Endodermal cell (in vitro differentiated cells): ENCODE data around the gene CENPP. TPM values are rescaled to one million over a fixed set of nuclear protein-coding genes. Genes with fewer than 3 reads are reported as not detected.

Source experiments
- DNase-seq: peaks from one replicate; pipeline ENCODE4 v3.0.0-alpha.2; 2017
- H3K27ac ChIP-seq: 2 replicates; pipeline ENCODE4 v1.5.1; 2013; ENCODE audit warnings: mild to moderate bottlenecking, low read depth, low read length, moderate library complexity
- H3K27me3 ChIP-seq: 2 replicates; pipeline ENCODE4 v1.6.1; 2013; ENCODE audit warnings: mild to moderate bottlenecking, low read length, moderate library complexity; ENCODE audit not compliant: insufficient read depth, control insufficient read depth, poor library complexity, severe bottlenecking
- H3K36me3 ChIP-seq: 2 replicates; pipeline ENCODE4 v1.7.0; 2013; ENCODE audit warnings: mild to moderate bottlenecking, low read length, moderate library complexity; ENCODE audit not compliant: control insufficient read depth, insufficient read depth
- H3K4me1 ChIP-seq: one replicate; pipeline ENCODE4 v1.7.0; 2013; ENCODE audit warnings: low read length; ENCODE audit not compliant: control insufficient read depth, insufficient read depth
- H3K4me3 ChIP-seq: 2 replicates; pipeline ENCODE4 v1.5.1; 2013; ENCODE audit warnings: mild to moderate bottlenecking, low read length, moderate library complexity
- H3K9ac ChIP-seq: 2 replicates; pipeline ENCODE4 v1.6.1; 2013; ENCODE audit warnings: mild to moderate bottlenecking, low read length, moderate library complexity; ENCODE audit not compliant: poor library complexity, severe bottlenecking; ENCODE audit errors: extremely low read depth
- H3K9me3 ChIP-seq: 2 replicates; pipeline ENCODE4 v1.6.1; 2013; ENCODE audit warnings: mild to moderate bottlenecking, low read length, moderate library complexity; ENCODE audit not compliant: control insufficient read depth
- H3K27ac Mint-ChIP-seq: 2 replicates; pipeline ENCODE4 v1.8.0; 2020; ENCODE audit warnings: mixed read lengths
- H3K27me3 Mint-ChIP-seq: 2 replicates; pipeline ENCODE4 v1.8.0; 2021; ENCODE audit warnings: mild to moderate bottlenecking, mixed read lengths; ENCODE audit not compliant: insufficient read depth
- H3K36me3 Mint-ChIP-seq: 2 replicates; pipeline ENCODE4 v1.8.0; 2020; ENCODE audit warnings: low read depth, mixed read lengths
- H3K4me1 Mint-ChIP-seq: 2 replicates; pipeline ENCODE4 v1.8.0; 2020; ENCODE audit warnings: mixed read lengths
- H3K4me3 Mint-ChIP-seq: 2 replicates; pipeline ENCODE4 v1.8.0; 2020; ENCODE audit warnings: mild to moderate bottlenecking, moderate library complexity, mixed read lengths
- H3K9me3 Mint-ChIP-seq: 2 replicates; pipeline ENCODE4 v1.8.0; 2020; ENCODE audit warnings: mild to moderate bottlenecking, mixed read lengths
- WGBS, 2 experiments: methylation state at CpG; one replicate each; pipeline versions ENCODE4 v1.1.5 to v1.1.7; 2013; ENCODE audit warnings: missing lambda C conversion rate in 2 of 2, mixed read lengths in 1 of 2; ENCODE audit not compliant: insufficient coverage in 1 of 2, insufficient read length in 1 of 2; 5-methylcytosine and 5-hydroxymethylcytosine counted together
- total RNA-seq, 2 donors: library from RNA; stranded (reverse); fragmentation: NEBNext Ultra II Directional in 1 of 2; extraction: Animal tissue kit (Norgen Biotek cat#: 25700) in 1 of 2; gene quantifications; 2 replicates in 1 of 2; 3 replicates in 1 of 2; pipeline ENCODE4 v1.2.1, GENCODE V29; 2021
- TF ChIP-seq, protein P1 (sequence below): fragments of 200-600 bp; sonication (generic); conservative IDR thresholded peaks from 2 replicates; pipeline ENCODE4 v1.5.0; 2021; ENCODE audit warnings: antibody characterized with exemption, mild to moderate bottlenecking

The CENPP gene
- total RNA-seq, 2 donors from 2014 or later, result 8.2 to 9.2 TPM

DNA sequence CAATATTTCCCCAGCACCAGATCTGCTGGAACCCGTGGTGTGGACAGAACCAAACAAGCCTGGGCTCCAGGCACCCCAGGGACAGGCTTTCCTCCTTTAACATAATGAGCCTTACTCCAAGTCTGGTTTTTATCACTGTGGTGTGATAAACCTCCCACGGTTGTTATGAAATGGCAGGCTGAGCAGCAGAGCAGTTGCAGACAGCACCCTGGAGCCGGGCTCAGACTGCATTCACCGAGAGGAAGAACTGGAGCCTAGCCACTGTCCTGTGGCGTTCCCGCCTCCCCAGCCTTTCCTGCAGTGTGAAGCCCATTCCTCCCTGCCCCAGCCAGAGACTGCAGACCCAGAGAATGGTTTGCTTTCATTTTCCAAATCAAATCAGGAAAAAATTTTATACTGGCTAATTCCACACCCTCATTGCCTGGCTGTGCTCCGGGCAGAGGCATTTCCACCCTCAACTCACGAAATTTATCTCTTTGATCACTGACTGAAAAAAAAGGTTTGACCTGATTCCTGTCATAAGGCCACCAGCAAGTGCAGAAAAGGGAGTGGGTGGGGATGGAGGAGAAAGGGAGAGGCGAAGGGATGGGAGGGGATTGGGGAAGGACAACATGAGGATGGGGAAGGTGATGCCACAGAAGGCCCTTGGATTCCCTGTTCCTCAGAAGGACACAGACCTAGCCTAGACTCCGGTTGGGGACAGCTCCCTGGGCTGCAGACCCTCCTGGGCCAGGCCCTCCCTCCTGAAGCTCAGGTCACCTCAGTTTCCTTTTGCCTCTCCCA is 325.3 kb downstream of the CENPP start:
- no peak overlapping the region for H3K4me3 ChIP-seq
- Mint-ChIP-seq H3K27ac (peak overlapping the region; percentile 13), H3K36me3 (peaks cover 46% of the 10 kb centered on the region), H3K9me3 (no peaks in the 10 kb centered on the region), H3K4me3 (no peak overlapping the region), H3K4me1 (no peaks in the 10 kb centered on the region), H3K27me3 (no peaks in the 10 kb centered on the region)
- WGBS, 2 experiments, result 88 to 93% methylated on average over 7 to 10 of the region's 10 CpGs
- no peak overlapping the region for H3K9ac ChIP-seq
- peaks cover 32% of the 10 kb centered on the region for H3K36me3 ChIP-seq
- TF ChIP-seq, protein P1, sequence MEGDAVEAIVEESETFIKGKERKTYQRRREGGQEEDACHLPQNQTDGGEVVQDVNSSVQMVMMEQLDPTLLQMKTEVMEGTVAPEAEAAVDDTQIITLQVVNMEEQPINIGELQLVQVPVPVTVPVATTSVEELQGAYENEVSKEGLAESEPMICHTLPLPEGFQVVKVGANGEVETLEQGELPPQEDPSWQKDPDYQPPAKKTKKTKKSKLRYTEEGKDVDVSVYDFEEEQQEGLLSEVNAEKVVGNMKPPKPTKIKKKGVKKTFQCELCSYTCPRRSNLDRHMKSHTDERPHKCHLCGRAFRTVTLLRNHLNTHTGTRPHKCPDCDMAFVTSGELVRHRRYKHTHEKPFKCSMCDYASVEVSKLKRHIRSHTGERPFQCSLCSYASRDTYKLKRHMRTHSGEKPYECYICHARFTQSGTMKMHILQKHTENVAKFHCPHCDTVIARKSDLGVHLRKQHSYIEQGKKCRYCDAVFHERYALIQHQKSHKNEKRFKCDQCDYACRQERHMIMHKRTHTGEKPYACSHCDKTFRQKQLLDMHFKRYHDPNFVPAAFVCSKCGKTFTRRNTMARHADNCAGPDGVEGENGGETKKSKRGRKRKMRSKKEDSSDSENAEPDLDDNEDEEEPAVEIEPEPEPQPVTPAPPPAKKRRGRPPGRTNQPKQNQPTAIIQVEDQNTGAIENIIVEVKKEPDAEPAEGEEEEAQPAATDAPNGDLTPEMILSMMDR, result no peak
- H3K4me1 ChIP-seq, result no peaks in the 10 kb centered on the region
- no peaks in the 10 kb centered on the region for H3K9me3 ChIP-seq
- DNase-seq, result peak; percentile 24
- no peaks in the 10 kb centered on the region for H3K27me3 ChIP-seq
- no peak overlapping the region for H3K27ac ChIP-seq

DNA sequence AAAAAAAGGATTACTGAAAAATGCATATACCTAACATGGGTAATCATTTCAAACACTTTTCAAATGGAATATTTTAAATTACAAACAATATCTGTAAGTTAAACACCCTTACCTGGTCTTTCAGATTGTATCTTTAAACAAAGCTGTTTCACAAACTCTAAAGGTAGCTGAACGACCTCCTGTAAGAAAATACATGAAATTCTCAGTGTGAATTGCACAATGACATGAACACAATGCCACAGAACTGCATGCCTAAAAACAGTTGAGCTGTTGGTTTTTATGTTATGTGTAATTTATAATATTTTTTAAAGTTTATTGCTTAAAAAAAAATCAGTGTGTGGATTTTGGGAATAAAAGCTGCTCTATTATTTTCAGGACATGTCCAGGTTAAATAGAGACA is 326.7 kb downstream of the CENPP start:
- Histone ChIP-seq H3K27me3 (no peaks in the 10 kb centered on the region), H3K9me3 (no peaks in the 10 kb centered on the region), H3K4me3 (no peak overlapping the region), H3K9ac (no peak overlapping the region), H3K27ac (no peak overlapping the region), H3K4me1 (no peaks in the 10 kb centered on the region), H3K36me3 (peaks cover 21% of the 10 kb centered on the region)
- Mint-ChIP-seq H3K9me3 (no peaks in the 10 kb centered on the region), H3K27ac (no peak overlapping the region), H3K36me3 (peaks cover 39% of the 10 kb centered on the region), H3K4me1 (no peaks in the 10 kb centered on the region), H3K4me3 (no peak overlapping the region), H3K27me3 (no peaks in the 10 kb centered on the region)
- 96% methylated on average over 1 of the region's 1 CpG; no CpG with 5 or more reads in 1 of the 2 experiments for WGBS, 2 experiments
- no peak for DNase-seq
- TF ChIP-seq, protein P1, result no peak

DNA sequence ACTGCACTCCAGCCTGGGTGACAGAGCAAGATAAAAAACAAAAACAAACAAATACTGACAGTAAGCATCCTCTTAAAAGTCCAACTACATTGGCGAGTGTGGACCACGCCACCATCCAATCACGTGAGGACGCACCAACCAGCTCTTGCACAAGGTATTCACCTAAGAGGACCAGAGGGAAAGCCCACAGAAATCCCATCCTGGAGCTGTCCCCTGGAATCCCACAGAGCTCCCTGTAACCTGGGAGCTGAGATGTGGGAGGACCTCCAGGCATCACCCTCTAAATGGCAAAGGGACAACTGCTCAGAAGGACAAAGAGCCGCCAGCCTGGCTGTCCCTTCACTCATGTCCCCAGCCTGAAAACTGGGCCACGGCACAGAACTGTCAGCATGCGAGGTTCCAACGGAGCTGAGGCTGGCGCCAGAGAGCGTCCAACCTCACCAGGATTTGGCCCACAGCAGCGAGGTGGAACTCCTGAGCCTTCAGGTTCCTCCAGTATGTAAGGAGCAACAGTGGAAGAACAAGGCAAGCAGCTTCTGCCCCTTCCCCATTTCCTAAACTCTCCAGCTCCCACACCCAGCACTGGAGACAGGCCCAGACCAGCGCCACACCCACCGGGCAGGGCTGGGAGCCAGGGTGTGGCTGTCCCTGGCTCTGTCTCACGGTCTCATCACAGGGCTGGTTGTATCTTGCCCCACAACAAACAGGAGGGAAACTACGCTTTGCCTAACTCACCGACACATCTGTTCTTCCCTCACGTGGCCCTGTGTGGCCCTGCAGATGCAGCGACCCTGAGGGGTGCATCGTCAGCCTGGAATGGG is 328.9 kb downstream of the CENPP start:
- Mint-ChIP-seq H3K36me3 (peaks cover 33% of the 10 kb centered on the region), H3K27ac (no peak overlapping the region), H3K9me3 (no peaks in the 10 kb centered on the region), H3K4me3 (no peak overlapping the region), H3K4me1 (peaks cover 1% of the 10 kb centered on the region), H3K27me3 (no peaks in the 10 kb centered on the region)
- Histone ChIP-seq H3K4me1 (no peaks in the 10 kb centered on the region), H3K9ac (no peak overlapping the region), H3K36me3 (peaks cover 15% of the 10 kb centered on the region), H3K4me3 (no peak overlapping the region), H3K27me3 (no peaks in the 10 kb centered on the region), H3K9me3 (no peaks in the 10 kb centered on the region), H3K27ac (no peak overlapping the region)
- TF ChIP-seq, protein P1, result no peak
- 94% methylated on average over 13 to 19 of the region's 19 CpGs for whole genome bisulfite sequencing, 2 experiments
- no peak for DNase-seq
